Keratinocyte (primary cell): ENCODE results near the gene SP140.

Source experiments
- CTCF ChIP-seq, 3 experiments: IDR thresholded peaks in 1 of 3; conservative IDR thresholded peaks in 1 of 3; optimal IDR thresholded peaks in 1 of 3; 2 replicates in 2 of 3; 3 replicates in 1 of 3; pipeline versions ENCODE3 to v1.5.1; 2011; ENCODE audit warnings: low read length in 3 of 3, mild to moderate bottlenecking in 3 of 3, moderate library complexity in 2 of 3, control low read depth in 1 of 3, inconsistent platforms in 1 of 3; ENCODE audit not compliant: insufficient read depth in 2 of 3; ENCODE audit errors: extremely low read depth in 1 of 3
- EZH2 ChIP-seq: IDR thresholded peaks from one replicate; pipeline ENCODE4 v1.6.1; 2012; ENCODE audit warnings: inconsistent platforms, mild to moderate bottlenecking, low read length, moderate library complexity

GRCh38 chr2:230358305-230358704 is 132.8 kb downstream of the SP140 start:
- TF ChIP-seq EZH2 (no peak), CTCF (optimal IDR thresholded peaks at IDR 0.05 in 1 of 3, IDR thresholded peaks at IDR 0.05 in 1 of 3, conservative IDR thresholded peaks at IDR 0.05 in 1 of 3; ENCODE audit: extremely low read depth in 1 of 3, insufficient read depth in 2 of 3, low read length in 3 of 3) (no peak)
